Vagina (tissue), 2 donors: ENCODE data around the gene NCF4. TPM values are rescaled to one million over a fixed set of nuclear protein-coding genes. Genes with fewer than 3 reads are reported as not detected.

Experiments
- DNase-seq, 2 donors: peaks; one replicate each; pipeline ENCODE4 v3.0.0-alpha.2; 2017; ENCODE audit errors: extremely low spot score in 2 of 2
- H3K27ac ChIP-seq: fragments of 200-600 bp; sonication (generic); one replicate; pipeline ENCODE4 v1.5.1; 2019
- H3K27me3 ChIP-seq: fragments of 200-600 bp; sonication (generic); one replicate; pipeline ENCODE4 v1.5.1; 2019
- H3K36me3 ChIP-seq, 2 donors: fragments of 200-600 bp; sonication (generic); one replicate each; pipeline ENCODE4 v1.5.1; 2017 to 2019
- H3K4me1 ChIP-seq: fragments of 200-600 bp; sonication (generic); one replicate; pipeline ENCODE4 v1.5.1; 2019
- H3K4me3 ChIP-seq, 2 donors: fragments of 200-600 bp; sonication (generic); 1 replicate in 1 of 2; 2 replicates in 1 of 2; pipeline ENCODE4 v1.5.1; 2016 to 2019
- H3K9me3 ChIP-seq: fragments of 200-600 bp; sonication (generic); one replicate; pipeline ENCODE4 v1.5.1; 2019
- POLR2A ChIP-seq, 2 donors: fragments of 450-650 bp; IDR thresholded peaks; one replicate each; pipeline ENCODE4 v1.6.1; 2017; ENCODE audit warnings: antibody characterized with exemption in 2 of 2, mild to moderate bottlenecking in 2 of 2, moderate library complexity in 2 of 2
- POLR2AphosphoS5 ChIP-seq, 2 donors: sonication (generic); formaldehyde crosslinking; IDR thresholded peaks; one replicate each; pipeline ENCODE4 v1.9.0; 2017; ENCODE audit warnings: antibody characterized with exemption in 2 of 2, mild to moderate bottlenecking in 2 of 2, low read depth in 1 of 2; ENCODE audit not compliant: insufficient read depth in 1 of 2
- intact Hi-C: fragments of 100-400 bp; cut with DNase I; formaldehyde crosslinking; loops from one replicate; pipeline ENCODE4 v1.15.1; 2023
- total RNA-seq: library from RNA; depleted of rRNA; stranded (reverse); fragments of >200 nt; gene quantifications from one replicate; pipeline ENCODE4 v1.2.3, GENCODE V29; 2016
- TF ChIP-seq, protein P1 (sequence below), 3 experiments: fragments of 450-650 bp in 2 of 3; fragments of 200-600 bp in 1 of 3; sonication (generic) in 1 of 3; IDR thresholded peaks; one replicate each; pipeline ENCODE4 v1.5.1; 2017 to 2019; ENCODE audit warnings: antibody characterized with exemption in 3 of 3, mild to moderate bottlenecking in 2 of 3, moderate library complexity in 2 of 3

Gene NCF4
- total RNA-seq, 1 donor from 2014 or later, result 37.6 TPM

DNA sequence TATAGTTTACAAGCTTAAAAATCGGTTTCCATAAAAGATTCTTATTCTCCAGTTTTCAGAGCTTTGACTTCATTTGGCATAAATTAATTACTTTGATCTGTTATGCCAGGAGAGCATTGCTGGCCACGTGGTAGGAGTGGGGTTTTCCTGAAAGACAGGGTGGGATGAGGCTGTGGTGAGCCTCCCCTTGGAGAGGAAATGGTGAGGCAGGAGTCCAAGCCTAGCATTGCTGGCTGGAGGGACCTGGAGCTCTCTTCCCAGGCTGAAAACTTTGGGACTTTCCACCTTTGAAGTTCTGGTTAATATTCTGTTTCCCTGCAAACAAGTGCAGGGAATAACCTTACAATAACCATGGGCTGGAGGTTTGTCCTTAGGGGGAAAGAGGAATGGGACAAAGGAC lies 31.5 kb downstream of the NCF4 start:
- Histone ChIP-seq H3K27ac (no peak overlapping the region), H3K9me3 (no peaks in the 10 kb centered on the region), H3K4me1 (no peaks in the 10 kb centered on the region), H3K36me3 (no peaks in the 10 kb centered on the region), H3K4me3 (no peak overlapping the region), H3K27me3 (no peaks in the 10 kb centered on the region)
- intact Hi-C loops, result no loop called here
- DNase-seq, result no peak
- TF ChIP-seq, protein P1, sequence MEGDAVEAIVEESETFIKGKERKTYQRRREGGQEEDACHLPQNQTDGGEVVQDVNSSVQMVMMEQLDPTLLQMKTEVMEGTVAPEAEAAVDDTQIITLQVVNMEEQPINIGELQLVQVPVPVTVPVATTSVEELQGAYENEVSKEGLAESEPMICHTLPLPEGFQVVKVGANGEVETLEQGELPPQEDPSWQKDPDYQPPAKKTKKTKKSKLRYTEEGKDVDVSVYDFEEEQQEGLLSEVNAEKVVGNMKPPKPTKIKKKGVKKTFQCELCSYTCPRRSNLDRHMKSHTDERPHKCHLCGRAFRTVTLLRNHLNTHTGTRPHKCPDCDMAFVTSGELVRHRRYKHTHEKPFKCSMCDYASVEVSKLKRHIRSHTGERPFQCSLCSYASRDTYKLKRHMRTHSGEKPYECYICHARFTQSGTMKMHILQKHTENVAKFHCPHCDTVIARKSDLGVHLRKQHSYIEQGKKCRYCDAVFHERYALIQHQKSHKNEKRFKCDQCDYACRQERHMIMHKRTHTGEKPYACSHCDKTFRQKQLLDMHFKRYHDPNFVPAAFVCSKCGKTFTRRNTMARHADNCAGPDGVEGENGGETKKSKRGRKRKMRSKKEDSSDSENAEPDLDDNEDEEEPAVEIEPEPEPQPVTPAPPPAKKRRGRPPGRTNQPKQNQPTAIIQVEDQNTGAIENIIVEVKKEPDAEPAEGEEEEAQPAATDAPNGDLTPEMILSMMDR (IDR thresholded peaks at IDR 0.05), result no peak
- TF ChIP-seq POLR2AphosphoS5 (IDR thresholded peaks at IDR 0.05; ENCODE audit: insufficient read depth in 1 of 2, low read depth in 1 of 2) (no peak), POLR2A (IDR thresholded peaks at IDR 0.05) (no peak)

DNA sequence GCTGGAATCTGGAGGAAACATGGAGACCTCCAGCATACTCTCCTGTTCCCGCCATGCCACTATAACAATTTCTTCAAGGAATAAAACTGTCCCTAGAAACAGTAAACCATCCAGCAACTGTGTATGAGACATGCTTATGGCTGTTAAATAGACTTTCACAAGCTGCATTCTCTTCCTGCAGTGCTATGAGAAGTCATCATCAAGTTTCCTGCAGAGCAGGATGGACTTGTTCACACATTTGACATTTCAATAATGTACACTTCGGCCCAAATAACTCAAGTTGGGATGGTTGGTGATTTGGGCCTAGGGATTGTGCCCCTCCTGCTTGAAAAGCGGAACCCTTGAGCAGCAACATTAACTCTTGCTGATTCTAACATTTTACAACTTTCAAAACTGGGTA lies 32.5 kb downstream of the NCF4 start:
- Histone ChIP-seq H3K4me3 (no peak overlapping the region), H3K9me3 (no peaks in the 10 kb centered on the region), H3K36me3 (no peaks in the 10 kb centered on the region), H3K4me1 (no peaks in the 10 kb centered on the region), H3K27ac (no peak overlapping the region), H3K27me3 (no peaks in the 10 kb centered on the region)
- no peak for DNase-seq
- intact Hi-C loops, result no loop called here
- no peak for TF ChIP-seq POLR2A (IDR thresholded peaks at IDR 0.05)
- TF ChIP-seq, protein P1 (IDR thresholded peaks at IDR 0.05), result no peak
- no peak for TF ChIP-seq POLR2AphosphoS5 (IDR thresholded peaks at IDR 0.05; ENCODE audit: insufficient read depth in 1 of 2, low read depth in 1 of 2)

DNA sequence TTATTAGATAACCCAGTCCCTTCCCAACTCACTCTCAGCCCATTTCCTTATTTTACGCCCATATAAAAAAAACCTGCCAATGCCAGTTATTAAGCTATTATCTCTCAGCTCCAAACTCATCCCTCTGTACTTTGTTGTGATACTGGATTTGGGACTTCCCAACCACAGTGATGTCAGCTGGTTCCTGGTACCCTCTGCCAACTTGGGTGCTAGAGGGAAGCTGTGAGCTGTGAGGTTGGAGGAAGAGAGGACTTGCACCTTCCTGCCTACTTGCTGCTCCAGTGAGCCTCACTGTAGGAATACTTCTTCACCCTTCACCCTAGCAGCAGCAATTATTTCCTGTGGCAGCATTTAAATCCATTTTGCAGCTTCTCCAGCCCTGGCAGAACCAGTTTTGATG lies 33.5 kb downstream of the NCF4 start:
- Histone ChIP-seq H3K27ac (no peak overlapping the region), H3K36me3 (no peaks in the 10 kb centered on the region), H3K4me3 (no peak overlapping the region), H3K9me3 (no peaks in the 10 kb centered on the region), H3K27me3 (no peaks in the 10 kb centered on the region), H3K4me1 (no peaks in the 10 kb centered on the region)
- intact Hi-C loops, result no loop called here
- TF ChIP-seq POLR2AphosphoS5 (IDR thresholded peaks at IDR 0.05; ENCODE audit: insufficient read depth in 1 of 2, low read depth in 1 of 2) (no peak), POLR2A (IDR thresholded peaks at IDR 0.05) (no peak)
- TF ChIP-seq, protein P1 (IDR thresholded peaks at IDR 0.05), result no peak
- DNase-seq, result no peak

DNA sequence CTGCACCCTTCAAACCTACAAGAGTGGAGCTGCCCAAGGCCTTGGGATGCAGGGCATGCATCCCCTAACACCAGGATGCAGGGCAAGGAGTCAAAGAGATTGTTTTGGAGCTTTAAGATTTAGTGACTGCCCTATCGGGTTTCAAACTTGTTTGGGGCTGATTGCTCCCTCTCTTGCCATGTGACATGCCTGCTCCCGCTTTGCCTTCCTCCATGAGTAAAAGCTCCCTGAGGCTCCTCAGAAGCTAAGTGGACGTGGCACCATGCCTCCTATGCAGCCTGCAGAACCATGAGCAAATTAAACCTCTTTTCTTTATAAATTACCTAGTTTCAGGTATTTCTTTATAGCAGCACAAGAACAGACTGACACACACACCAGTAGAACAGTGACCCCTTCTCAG lies 36.8 kb downstream of the NCF4 start:
- no peaks in the 10 kb centered on the region for H3K4me1 ChIP-seq
- DNase-seq, result no peak
- no peaks in the 10 kb centered on the region for H3K27me3 ChIP-seq
- no peaks in the 10 kb centered on the region for H3K36me3 ChIP-seq
- H3K4me3 ChIP-seq, result no peak overlapping the region
- H3K27ac ChIP-seq, result no peak overlapping the region
- intact Hi-C loops, result no loop called here
- TF ChIP-seq POLR2A (IDR thresholded peaks at IDR 0.05), result no peak
- TF ChIP-seq POLR2AphosphoS5 (IDR thresholded peaks at IDR 0.05; ENCODE audit: insufficient read depth in 1 of 2, low read depth in 1 of 2), result no peak
- TF ChIP-seq, protein P1 (IDR thresholded peaks at IDR 0.05), result no peak
- H3K9me3 ChIP-seq, result no peaks in the 10 kb centered on the region

DNA sequence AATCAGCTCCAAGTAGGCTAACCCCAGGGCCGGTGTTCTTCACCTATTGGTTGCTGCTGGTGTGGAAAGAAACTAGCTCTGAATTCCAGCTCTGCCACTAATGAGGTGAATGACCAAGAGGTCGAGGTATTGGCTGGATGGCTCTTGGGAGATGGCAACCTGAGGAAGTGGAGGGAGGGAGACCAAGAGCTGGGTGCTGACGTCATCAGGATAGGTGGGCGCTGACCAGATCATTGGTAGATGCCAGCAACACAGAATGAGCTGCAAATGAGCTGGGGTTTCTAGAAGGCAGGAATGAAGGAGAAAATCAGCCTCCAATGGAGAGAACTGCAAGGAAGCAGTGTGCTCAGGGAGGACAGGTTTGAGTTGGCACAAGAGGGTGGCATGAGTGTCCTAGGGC lies 37.9 kb downstream of the NCF4 start:
- H3K27ac ChIP-seq, result no peak overlapping the region
- H3K4me3 ChIP-seq, result no peak overlapping the region
- H3K4me1 ChIP-seq, result no peaks in the 10 kb centered on the region
- H3K9me3 ChIP-seq, result no peaks in the 10 kb centered on the region
- intact Hi-C loops, result no loop called here
- DNase-seq, result no peak
- no peaks in the 10 kb centered on the region for H3K27me3 ChIP-seq
- no peaks in the 10 kb centered on the region for H3K36me3 ChIP-seq
- TF ChIP-seq POLR2A (IDR thresholded peaks at IDR 0.05) (no peak), POLR2AphosphoS5 (IDR thresholded peaks at IDR 0.05; ENCODE audit: insufficient read depth in 1 of 2, low read depth in 1 of 2) (no peak)
- TF ChIP-seq, protein P1 (IDR thresholded peaks at IDR 0.05), result no peak
